IPS-NIHi11 (cell line): Measurements from ENCODE around the gene WIPF2.

Source experiments
- DNase-seq: peaks from one replicate; pipeline ENCODE4 v3.0.0; 2012; ENCODE audit warnings: mixed read lengths, low spot score

The WIPF2 gene

DNA sequence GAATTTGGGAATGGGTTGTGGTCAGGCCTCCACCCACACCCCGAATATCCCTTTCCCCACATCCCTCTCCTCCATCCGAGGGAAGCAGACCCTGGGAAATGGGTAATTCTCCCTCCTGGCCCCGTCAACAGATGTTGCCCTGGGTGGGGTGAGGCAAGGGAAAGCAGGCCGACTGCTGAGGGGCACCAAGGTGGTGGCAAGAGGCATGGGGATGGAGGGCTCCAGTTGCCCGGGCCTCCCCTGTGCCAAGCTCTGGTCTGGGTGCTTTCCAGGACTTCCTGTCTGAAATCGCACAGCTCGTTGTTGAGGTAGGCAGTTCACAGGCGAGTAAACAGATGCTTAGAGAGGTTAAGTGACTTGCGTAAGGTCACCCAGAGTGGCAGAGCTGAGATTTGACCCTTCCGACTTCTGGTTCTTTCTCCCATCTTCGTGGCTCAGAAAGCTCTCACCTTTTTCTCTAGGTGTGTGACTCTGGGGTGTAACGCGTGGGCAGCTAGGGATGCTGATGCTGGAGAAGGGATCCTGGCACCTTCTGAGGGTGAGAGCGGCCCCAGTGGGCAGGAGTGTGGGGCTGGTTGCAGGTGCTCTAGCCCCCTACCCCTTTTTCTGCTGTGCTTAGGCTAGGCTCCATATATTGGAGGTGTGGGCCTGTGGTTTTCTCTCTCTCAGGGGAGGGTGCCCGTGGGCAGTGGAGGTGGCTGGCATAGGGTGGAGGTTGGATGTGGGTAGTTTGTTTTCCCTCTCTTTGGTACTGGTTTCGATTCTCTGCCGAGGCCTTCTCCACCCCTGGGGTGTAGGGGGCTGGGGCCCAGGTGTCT is 107.1 kb downstream of the WIPF2 start:
- no peak for DNase-seq

DNA sequence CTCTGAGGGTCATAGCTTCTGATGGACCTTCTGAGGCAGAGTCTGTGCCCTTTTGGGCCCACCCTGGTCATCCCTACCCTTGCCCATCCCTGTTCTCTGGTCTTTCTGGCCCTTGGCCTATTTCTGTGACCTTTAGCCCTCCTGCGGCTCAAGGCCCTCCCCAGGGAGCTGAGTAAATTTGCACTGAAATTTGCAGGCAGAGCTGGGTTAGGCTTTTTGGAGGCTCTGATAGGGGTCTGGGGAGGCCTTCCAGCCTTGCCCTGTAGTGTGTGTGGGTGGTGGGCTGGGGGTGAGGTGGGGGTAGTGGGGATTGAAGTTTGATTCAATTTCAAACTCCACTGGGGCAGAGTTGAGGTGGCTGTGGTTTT is 107.7 kb downstream of the WIPF2 start:
- DNase-seq = no peak

DNA sequence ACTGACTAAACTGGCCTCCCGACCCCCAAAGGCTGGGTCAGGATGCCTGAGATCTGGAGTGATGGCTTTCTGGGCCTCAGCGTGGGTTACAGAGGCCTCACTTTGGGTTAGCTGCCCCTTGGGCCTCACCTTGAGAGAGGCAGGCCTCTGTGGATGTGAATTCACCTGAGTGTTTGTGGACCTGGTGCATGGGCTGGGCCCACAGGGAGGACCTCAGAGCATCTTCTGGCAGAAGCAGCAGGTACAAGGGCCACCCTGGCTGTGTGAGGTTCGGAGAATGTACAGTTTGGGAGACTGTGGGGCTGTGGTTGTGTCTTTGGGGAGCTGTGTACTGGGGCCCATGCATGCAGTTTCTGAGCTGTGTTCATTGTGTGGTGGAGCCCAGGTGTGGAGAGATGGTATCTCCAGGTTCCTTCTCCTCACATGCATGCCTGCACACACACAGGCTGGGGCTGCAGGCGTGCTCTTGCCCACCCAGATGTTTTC is 108.2 kb downstream of the WIPF2 start:
- no peak for DNase-seq

DNA sequence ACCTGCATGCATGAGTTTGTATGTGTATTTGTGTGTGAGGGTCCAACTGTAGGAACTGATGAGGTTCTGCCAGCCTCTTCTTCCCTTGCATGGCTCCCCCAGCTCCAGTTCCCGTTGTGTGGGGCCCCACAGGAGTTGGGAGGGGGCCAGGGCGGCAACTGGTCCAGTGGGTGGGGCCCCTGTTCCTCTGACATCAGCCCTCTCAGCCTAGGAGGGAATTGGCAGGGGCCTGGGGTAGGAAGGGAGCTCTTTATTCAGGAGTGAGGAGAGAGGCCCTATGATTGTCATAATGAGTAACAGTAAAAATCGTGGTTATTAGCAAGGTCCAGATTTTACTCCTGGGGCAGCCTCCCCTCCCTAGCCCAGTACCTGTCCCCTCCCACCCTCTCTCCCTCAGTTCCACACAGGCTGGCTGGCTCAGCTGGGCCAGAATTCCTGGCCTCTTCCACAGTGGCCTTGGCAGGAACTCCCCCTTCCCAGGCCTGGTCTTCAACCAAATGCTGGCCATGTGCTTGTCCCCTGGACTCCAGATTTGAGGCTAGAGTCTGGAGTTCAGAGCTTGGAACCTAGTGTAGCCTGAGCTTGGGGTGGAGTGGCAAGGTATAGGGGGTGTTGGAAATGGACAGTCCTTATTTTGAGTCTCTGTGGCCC is 108.8 kb downstream of the WIPF2 start:
- no peak for DNase-seq

DNA sequence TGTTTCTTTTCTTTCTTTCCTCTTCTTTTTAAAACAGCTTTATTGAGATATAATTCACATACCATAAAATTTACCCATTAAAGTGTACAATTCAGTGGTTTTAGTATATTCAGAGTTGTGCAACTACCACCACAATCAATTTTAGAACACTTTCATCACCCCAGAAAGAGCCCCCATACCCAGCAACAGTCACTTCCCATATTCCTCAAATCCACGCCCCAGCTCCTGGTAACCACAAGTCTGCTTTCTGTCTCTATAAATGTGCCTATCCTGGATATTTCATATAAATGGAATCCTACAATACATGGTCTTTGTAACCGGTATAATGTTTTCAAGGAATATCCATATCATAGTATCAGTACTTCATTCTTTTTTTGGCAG is 109.3 kb downstream of the WIPF2 start:
- DNase-seq = no peak

DNA sequence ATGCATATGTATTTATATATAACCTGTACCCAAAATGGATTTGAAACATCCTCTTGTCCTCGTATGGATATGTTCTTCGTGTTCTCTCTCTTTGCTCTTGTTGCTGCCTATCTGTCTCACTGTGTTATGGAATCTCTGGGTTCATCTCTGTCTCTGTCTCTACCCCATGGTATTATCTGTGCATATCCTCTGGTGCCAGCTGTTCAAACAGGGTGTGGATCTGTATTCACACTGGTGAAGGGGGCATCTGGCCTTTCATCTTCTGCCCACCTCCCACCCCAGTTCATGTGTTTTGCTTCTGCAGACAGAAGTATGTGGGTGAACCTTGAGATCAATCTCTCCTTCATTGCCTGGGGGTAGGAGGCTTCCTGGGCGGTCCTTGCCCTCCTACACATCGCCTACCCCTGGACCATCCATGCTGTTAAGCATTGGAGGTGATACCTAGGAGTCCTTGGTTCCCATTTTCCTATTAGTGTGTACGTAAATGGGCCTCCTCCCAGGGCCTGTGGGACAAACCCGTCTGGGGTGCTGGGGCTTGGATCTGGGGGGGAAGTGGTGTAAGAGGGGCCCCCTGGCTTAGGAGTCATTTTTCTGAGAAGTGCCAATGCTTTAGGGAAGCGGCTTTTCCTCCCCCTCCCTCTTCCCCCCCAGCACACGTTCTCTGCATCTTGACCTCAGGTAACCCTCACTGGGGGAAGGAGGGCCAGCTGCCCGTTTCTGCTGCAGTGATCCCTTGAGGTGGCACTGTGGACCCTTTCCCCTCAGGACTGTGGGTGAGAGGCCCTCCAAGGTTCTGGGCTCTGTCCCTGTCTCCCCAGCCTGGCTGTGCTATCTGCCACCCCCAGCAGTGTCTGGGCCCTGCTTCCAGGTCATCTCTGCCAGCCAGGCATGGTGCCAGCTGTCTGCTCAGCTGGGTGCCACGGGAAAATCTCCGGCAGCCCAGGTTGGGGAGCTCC is 111.0 kb downstream of the WIPF2 start:
- no peak for DNase-seq

DNA sequence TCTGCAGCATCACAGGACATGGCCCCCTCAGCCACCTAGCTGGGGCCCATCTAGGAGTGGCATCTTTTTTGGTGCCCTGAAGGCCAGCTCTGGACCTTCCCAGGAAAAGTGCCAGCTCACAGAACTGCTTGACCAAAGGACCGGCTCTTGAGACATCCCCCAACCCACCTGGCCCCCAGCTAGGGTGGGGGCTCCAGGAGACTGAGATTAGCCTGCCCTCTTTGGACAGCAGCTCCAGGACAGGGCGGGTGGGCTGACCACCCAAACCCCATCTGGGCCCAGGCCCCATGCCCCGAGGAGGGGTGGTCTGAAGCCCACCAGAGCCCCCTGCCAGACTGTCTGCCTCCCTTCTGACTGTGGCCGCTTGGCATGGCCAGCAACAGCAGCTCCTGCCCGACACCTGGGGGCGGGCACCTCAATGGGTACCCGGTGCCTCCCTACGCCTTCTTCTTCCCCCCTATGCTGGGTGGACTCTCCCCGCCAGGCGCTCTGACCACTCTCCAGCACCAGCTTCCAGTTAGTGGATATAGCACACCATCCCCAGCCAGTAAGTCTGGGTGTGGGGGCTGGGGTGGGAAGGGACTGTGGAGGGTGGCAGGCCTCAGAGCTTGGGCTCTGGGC is 111.9 kb downstream of the WIPF2 start:
- DNase-seq = no peak

DNA sequence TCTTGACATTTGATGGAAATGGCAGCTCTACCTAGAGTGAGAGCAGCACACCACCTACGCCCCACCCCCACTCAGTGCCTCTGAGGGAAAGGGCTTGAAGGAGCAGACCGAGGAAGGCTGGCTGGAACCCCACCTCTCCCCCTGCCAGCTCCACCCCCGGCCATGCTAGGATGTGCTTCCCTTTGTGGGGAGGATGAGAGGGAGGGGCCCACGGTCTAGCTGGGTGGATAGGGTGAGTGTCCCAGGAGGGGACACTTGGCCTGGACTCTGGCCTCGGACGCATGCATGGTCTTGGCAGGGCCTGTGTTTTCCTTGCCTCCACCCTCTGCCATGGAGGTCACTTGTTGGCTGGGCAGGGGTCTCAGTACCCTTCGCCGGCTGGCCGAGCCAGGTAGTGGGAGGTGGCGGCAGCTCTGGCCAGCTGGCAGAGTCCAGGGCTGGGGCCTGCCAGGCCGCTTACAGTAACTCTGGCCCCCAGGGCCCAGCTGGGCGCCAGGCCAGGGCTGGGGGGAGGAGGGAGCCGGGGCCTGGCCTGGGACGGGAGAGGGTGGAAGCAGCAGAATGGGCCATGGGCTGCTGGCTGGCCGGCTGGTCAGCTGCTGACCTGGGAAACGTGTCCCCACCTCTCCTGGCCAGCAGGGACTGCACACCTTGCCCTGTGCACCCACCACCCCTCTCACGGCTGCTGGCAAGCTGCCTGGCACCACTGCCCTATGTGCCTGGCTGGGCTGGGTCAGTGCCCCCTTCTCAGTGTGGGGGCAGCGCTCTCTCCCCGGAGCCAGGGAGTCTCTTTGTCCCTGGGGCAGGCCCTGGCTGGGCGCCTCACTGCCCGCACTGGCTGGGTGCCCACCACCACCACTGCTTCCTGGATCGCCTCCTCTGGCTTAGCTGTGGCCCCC is 112.9 kb downstream of the WIPF2 start:
- peak; percentile 56 for DNase-seq
